Right atrium auricular region (tissue), 2 donors: Measurements from ENCODE around the gene PAQR6. TPM values are rescaled to one million over a fixed set of nuclear protein-coding genes. Genes with fewer than 3 reads are reported as not detected.

ENCODE experiments used
- DNase-seq: peaks from one replicate; pipeline ENCODE4 v3.0.0-alpha.2; 2019; ENCODE audit warnings: low spot score
- H3K27ac ChIP-seq, 2 donors: fragments of 200-600 bp; sonication (generic); 1 replicate in 1 of 2; 2 replicates in 1 of 2; pipeline ENCODE4 v1.5.1; 2016 to 2019
- H3K27me3 ChIP-seq, 2 donors: fragments of 200-600 bp; sonication (generic); one replicate each; pipeline versions ENCODE4 v1.5.1 to v1.6.0; 2017 to 2019
- H3K36me3 ChIP-seq: fragments of 200-600 bp; sonication (generic); one replicate; pipeline ENCODE4 v1.5.1; 2016
- H3K4me1 ChIP-seq, 2 donors: fragments of 200-600 bp; sonication (generic); one replicate each; pipeline versions ENCODE4 v1.5.1 to v1.6.0; 2017 to 2019
- H3K4me3 ChIP-seq, 2 donors: fragments of 200-600 bp; sonication (generic); 1 replicate in 1 of 2; 2 replicates in 1 of 2; pipeline ENCODE4 v1.5.1; 2017 to 2019; ENCODE audit warnings: mild to moderate bottlenecking in 1 of 2, moderate library complexity in 1 of 2
- H3K9me3 ChIP-seq, 2 donors: fragments of 200-600 bp; sonication (generic); one replicate each; pipeline ENCODE4 v1.5.1; 2019
- CTCF ChIP-seq, 2 donors: fragments of 200-600 bp; sonication (generic); IDR thresholded peaks; one replicate each; pipeline ENCODE4 v1.5.1; 2019; ENCODE audit warnings: antibody characterized with exemption in 2 of 2
- total RNA-seq, 2 donors: library from RNA; depleted of rRNA; stranded (reverse); fragments of >200 nt; gene quantifications; one replicate each; pipeline ENCODE4 v1.1.0, GENCODE V29; 2016

PAQR6 gene
- total RNA-seq, 2 donors from 2014 or later: not detected

DNA sequence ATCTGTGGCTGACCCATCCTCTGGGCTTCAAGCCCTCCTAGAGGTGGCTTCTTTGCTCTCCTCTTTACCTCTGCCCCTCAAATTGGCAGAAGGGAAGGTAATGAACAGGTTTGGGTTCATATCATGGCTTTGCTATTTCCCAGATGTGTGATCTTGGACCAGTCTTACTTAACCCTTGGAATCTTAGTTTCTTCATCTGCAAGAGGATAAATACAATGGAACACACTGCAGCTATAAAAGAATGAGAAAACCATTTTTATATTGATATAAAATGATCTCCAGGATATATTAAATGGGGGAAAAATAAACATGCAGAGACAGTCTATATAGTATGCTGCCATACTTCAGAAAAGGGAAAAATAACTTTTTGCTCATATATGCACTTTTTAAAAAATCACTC, 42.0 kb upstream of the PAQR6 start:
- H3K4me1 ChIP-seq: peaks cover 0 to 14% of the 10 kb centered on the region in 2 donors
- H3K9me3 ChIP-seq: no peaks in the 10 kb centered on the region
- H3K36me3 ChIP-seq: no peaks in the 10 kb centered on the region
- no peak for DNase-seq
- H3K27ac ChIP-seq: no peak overlapping the region
- H3K4me3 ChIP-seq: no peak overlapping the region
- no peaks in the 10 kb centered on the region for H3K27me3 ChIP-seq
- TF ChIP-seq CTCF (IDR thresholded peaks at IDR 0.05): no peak

DNA sequence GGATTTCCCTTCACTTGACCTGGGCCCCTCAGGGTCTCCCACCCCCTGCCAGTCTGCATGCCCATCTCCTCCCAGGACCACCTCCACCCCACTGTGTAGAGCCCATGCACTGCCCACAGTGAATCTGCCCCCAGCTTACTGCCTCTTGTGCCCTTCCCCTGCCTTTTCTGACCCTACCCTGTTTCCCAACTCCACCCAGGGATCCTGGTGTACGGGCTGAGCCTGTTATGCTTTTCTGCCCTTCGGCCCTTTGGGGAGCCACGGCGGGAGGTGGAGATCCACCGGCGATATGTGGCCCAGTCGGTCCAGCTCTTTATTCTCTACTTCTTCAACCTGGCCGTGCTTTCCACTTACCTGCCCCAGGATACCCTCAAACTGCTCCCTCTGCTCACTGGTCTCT, 38.2 kb upstream of the PAQR6 start:
- no peak for DNase-seq
- H3K4me1 ChIP-seq: peaks cover 0 to 23% of the 10 kb centered on the region in 2 donors

DNA sequence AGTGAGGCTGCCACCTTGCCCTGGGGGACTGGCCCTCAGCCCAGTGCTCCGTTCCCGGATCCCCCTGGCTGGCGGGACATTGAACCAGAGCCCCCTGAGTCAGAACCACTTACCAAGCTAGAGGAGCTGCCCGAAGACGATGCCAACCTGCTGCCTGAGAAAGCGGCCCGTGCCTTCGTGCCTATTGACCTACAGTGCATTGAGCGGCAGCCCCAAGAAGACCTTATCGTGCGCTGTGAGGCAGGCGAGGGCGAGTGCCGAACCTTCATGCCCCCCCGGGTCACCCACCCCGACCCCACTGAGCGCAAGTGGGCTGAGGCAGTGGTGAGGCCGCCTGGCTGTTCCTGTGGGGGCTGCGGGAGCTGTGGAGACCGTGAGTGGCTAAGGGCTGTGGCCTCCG, 37.6 kb upstream of the PAQR6 start:
- H3K27me3 ChIP-seq: no peaks in the 10 kb centered on the region
- no peak for DNase-seq
- H3K4me3 ChIP-seq: no peak overlapping the region
- H3K4me1 ChIP-seq: peaks cover 0 to 29% of the 10 kb centered on the region in 2 donors
- no peak for TF ChIP-seq CTCF (IDR thresholded peaks at IDR 0.05)
- no peaks in the 10 kb centered on the region for H3K9me3 ChIP-seq
- no peak overlapping the region for H3K27ac ChIP-seq
- no peaks in the 10 kb centered on the region for H3K36me3 ChIP-seq

More for the DNA sequence above, 38.2 kb upstream of the PAQR6 start:
- TF ChIP-seq CTCF (IDR thresholded peaks at IDR 0.05): no peak
- Histone ChIP-seq H3K4me3 (no peak overlapping the region), H3K27ac (no peak overlapping the region), H3K9me3 (no peaks in the 10 kb centered on the region), H3K36me3 (no peaks in the 10 kb centered on the region), H3K27me3 (no peaks in the 10 kb centered on the region)

DNA sequence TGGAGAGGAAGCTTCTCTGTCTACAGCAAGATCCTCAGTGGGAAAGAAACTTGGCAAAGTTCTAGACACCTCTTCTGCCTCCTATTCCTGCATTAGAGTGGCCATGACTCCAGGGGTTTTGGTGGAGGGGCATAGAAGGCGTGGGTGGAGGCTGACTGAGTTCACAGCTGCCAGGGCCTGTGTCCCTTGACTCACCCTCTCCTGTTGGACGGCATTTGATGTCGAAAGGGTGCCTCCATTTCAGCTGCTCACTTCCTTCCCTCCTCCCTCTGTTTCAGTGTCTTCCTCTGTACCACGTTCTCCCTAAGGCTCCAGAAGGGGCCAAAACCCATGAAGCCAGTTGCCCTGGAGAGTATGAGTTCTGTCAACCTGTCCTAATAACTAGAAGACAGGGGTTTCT, 36.9 kb upstream of the PAQR6 start:
- peaks cover 0 to 36% of the 10 kb centered on the region in 2 donors for H3K4me1 ChIP-seq
- no peak for DNase-seq
- TF ChIP-seq CTCF (IDR thresholded peaks at IDR 0.05): no peak

GRCh38 chr1:156284112-156284511, 36.3 kb upstream of the PAQR6 start, which contains the start of gene TMEM79:
TSS of gene TMEM79 (plus strand) at chr1:156284325. CDS start at chr1:156285227, 902 bp downstream.
- Histone ChIP-seq H3K4me1 (peaks cover 0 to 37% of the 10 kb centered on the region in 2 donors), H3K27ac (peak within 1 kb of the TSS; percentile 93 to 94)
- no peak for DNase-seq

More for the DNA sequence above, 36.9 kb upstream of the PAQR6 start:
- H3K9me3 ChIP-seq: no peaks in the 10 kb centered on the region
- no peak overlapping the region for H3K4me3 ChIP-seq
- H3K27me3 ChIP-seq: no peaks in the 10 kb centered on the region
- H3K36me3 ChIP-seq: no peaks in the 10 kb centered on the region
- no peak overlapping the region for H3K27ac ChIP-seq

More at GRCh38 chr1:156284112-156284511, 36.3 kb upstream of the PAQR6 start, which contains the start of gene TMEM79:
- TF ChIP-seq CTCF (IDR thresholded peaks at IDR 0.05): no peak
- no peaks in the 10 kb centered on the region for H3K27me3 ChIP-seq
- H3K4me3 ChIP-seq: peak within 1 kb of the TSS; percentile 81 to 87
- H3K36me3 ChIP-seq: peaks cover 4% of the 10 kb centered on the region
- no peaks in the 10 kb centered on the region for H3K9me3 ChIP-seq
